IPS-NIHi7 (cell line): ENCODE measurements around the gene BIRC7.

Experiments used
- DNase-seq: peaks from one replicate; pipeline ENCODE4 v3.0.0; 2012; ENCODE audit warnings: mixed read lengths; ENCODE audit errors: extremely low spot score

Gene BIRC7

GRCh38 chr20:63235399-63235983 lies at the start of gene BIRC7:
TSS of gene BIRC7 (plus strand) at chr20:63235905. CDS start at chr20:63236097, 192 bp downstream.
- DNase-seq, result no peak

GRCh38 chr20:63186084-63186483 lies 49.6 kb upstream of the BIRC7 start:
- DNase-seq, result no peak

- no peak for DNase-seq
These were observed 49.0 kb upstream of the BIRC7 start for GRCh38 chr20:63186528-63187316.

GRCh38 chr20:63187338-63188158 lies 48.2 kb upstream of the BIRC7 start:
- no peak for DNase-seq

- no peak for DNase-seq
These were observed 47.6 kb upstream of the BIRC7 start for GRCh38 chr20:63188159-63188442.

- no peak for DNase-seq
These were observed 46.9 kb upstream of the BIRC7 start for GRCh38 chr20:63188641-63189321.

GRCh38 chr20:63189322-63189642 lies 46.4 kb upstream of the BIRC7 start:
- no peak for DNase-seq

GRCh38 chr20:63189846-63190559 lies 45.7 kb upstream of the BIRC7 start:
- no peak for DNase-seq

- DNase-seq, result no peak
These were observed 44.9 kb upstream of the BIRC7 start for GRCh38 chr20:63190828-63191227.

- no peak for DNase-seq
These were observed 44.3 kb upstream of the BIRC7 start for GRCh38 chr20:63191400-63191799.

GRCh38 chr20:63192721-63193120 lies 43.0 kb upstream of the BIRC7 start:
- no peak for DNase-seq

- no peak for DNase-seq
These were observed 41.5 kb upstream of the BIRC7 start for GRCh38 chr20:63194007-63194796.

- no peak for DNase-seq
These were observed 40.9 kb upstream of the BIRC7 start for GRCh38 chr20:63194797-63195173.

- DNase-seq, result no peak
These were observed 38.8 kb upstream of the BIRC7 start for GRCh38 chr20:63196768-63197470.

- no peak for DNase-seq
These were observed 37.1 kb upstream of the BIRC7 start for GRCh38 chr20:63198606-63199005.

GRCh38 chr20:63202021-63202420 lies 33.7 kb upstream of the BIRC7 start:
- no peak for DNase-seq

- DNase-seq, result no peak
These were observed 32.7 kb upstream of the BIRC7 start for GRCh38 chr20:63202811-63203526.

- no peak for DNase-seq
These were observed 31.3 kb upstream of the BIRC7 start for GRCh38 chr20:63204362-63204761.

- DNase-seq, result no peak
These were observed 29.8 kb upstream of the BIRC7 start for GRCh38 chr20:63205896-63206295.

- DNase-seq, result no peak
These were observed 28.8 kb upstream of the BIRC7 start for GRCh38 chr20:63206878-63207277.
